Muscle of arm (tissue), 12 donors: ENCODE measurements around the gene ZNF197. TPM values are rescaled to one million over a fixed set of nuclear protein-coding genes. Genes with fewer than 3 reads are reported as not detected.
"Not testable (repeated sequence)": the region's sequence is repeated elsewhere in the genome, so short reads cannot be mapped to it uniquely, and the experiment has no call there.

Experiments
- DNase-seq: peaks from one replicate; pipeline ENCODE4 v3.0.0-alpha.2; 2013
- polyA plus RNA-seq, 12 donors: library from polyadenylated mRNA; unstranded; fragments of 120-200 nt; gene quantifications; one replicate each; pipeline ENCODE4 v1.2.1, GENCODE V29; 2013; ENCODE audit not compliant: insufficient read length in 12 of 12

ZNF197 gene
- polyA plus RNA-seq, 12 donors, result 13.5 to 24.4 (median 20.2) TPM; not detected in 1

DNA sequence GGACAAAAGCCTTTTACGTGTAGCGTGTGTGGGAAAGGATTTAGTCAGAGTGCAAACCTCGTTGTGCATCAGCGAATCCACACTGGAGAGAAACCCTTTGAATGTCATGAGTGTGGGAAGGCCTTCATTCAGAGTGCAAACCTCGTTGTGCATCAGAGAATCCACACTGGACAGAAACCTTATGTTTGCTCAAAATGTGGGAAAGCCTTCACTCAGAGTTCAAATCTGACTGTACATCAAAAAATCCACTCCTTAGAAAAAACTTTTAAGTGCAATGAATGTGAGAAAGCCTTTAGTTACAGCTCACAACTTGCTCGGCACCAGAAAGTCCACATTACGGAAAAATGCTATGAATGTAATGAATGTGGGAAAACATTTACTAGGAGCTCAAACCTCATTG lies 34.2 kb downstream of the ZNF197 start:
- no peak for DNase-seq

DNA sequence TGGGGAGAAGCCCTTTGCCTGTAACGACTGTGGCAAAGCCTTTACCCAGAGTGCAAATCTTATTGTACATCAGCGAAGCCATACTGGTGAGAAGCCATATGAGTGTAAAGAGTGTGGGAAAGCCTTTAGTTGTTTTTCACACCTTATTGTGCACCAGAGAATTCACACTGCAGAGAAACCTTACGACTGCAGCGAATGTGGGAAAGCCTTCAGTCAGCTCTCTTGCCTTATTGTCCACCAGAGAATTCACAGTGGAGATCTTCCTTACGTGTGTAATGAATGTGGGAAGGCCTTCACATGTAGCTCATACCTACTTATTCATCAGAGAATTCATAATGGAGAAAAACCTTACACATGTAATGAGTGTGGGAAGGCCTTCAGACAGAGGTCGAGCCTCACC lies 34.6 kb downstream of the ZNF197 start:
- no peak for DNase-seq

DNA sequence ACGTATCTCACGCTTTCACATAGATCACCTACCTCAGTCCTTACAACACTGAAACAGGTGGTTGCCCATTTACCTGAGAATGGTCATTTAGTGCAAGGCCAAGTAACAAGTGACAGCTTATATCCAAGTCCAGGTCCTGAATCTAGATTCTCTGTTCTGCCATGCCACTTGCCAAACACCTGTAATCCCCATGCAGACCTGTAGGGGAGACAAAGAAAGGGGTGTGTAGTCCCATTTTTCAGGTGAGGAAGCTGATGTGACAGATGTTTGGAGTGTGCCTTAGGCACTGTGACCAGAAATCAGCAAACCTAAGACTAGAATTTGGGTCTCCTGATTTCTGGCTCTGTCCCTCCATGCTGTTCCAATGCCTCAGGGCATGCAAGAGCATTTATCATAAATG lies 36.4 kb downstream of the ZNF197 start:
- no peak for DNase-seq

DNA sequence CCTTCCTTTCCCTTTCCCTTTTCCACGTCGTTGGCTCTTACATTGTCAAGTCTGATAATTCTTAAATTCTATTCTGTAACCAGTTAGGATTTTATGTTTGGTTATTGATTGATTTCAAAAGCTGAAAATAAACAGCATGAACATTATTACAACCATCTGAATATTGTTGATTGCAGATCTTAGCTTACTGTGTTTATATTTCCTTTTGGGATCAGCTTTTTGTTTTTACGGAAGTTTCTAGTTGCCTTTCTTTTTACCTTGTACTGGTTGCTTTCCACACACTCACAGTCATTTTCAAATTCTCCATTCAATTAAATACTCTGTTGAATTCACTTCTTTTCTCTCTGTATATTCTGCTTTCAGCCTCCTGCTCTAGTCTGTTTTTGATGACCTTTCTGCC lies 40.3 kb downstream of the ZNF197 start:
- no peak for DNase-seq

DNA sequence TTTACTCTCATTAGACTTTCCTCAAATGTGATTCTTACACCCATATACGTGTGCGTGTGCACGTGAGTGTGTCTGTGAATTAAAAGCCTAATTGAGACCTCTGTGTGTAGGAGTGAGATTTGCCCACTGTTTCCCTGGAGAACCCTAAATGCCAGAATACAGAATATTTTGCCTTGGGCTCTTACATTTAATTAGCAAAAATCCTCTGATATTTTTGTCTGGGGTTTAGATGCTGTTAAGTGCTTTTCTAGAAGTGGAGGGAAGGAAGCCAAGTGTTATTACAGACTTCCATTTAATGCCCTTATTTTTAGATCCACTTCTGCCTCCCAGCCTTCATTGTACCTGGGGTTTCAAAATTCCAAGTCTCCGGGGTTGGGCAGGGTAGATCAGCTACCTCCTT lies 41.5 kb downstream of the ZNF197 start:
- no peak for DNase-seq

DNA sequence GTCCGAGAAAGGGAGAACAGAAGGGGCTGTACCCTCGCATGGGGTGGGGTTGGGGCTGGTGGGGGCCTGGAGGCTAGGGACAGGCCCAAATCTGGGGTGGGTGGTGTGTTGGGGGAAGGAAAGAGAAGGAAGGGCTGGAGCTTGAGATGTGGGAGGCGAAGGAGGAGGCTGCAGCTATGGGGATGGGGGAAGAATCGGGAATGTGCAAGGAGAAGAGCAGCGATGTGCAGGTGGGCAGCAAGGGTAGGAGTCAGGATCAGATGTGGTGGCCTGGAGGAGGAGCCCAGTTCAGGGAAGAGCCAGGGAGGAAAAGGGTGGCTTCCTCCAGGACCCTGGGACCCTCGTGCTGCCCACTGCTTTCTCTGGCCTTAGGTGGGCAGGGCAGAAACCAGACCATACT lies 44.9 kb downstream of the ZNF197 start:
- no peak for DNase-seq

DNA sequence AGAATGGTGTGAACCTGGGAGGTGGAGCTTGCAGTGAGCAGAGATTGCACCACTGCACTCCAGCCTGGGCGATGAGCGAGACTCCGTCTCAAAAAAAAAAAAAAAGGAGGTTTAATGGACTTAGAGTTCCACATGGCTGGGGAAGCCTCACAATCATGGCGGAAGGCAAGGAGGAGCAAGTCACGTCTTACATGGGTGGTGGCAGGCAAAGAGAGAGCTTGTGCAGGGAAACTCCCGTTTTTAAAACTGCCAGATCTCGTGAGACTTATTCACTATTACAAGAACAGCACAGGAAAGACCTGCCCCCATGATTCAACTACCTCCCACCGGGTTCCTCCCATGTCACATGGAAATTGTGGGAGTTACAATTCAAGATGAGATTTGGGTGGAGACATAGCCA lies 48.6 kb downstream of the ZNF197 start:
- not testable (repeated sequence) for DNase-seq

DNA sequence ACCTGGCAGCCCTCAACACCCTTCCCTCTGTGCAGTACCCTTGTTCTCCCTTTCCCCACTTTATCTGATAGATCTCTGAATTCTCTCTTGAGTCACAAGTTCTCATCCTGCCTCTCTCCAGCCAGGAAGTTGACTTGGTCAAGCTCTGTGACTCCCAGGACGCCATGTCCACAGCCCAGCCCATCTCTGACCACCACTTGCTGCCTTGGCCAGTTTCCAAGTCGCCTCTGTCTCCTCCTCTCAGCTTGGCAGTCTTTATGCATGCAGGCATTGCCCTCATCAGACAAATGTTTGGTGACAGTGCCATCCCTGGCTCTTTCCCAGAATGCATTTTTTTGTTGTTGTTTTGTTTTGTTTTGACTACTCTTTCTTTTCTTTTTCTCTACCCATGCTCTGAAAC lies 49.4 kb downstream of the ZNF197 start:
- no peak for DNase-seq

DNA sequence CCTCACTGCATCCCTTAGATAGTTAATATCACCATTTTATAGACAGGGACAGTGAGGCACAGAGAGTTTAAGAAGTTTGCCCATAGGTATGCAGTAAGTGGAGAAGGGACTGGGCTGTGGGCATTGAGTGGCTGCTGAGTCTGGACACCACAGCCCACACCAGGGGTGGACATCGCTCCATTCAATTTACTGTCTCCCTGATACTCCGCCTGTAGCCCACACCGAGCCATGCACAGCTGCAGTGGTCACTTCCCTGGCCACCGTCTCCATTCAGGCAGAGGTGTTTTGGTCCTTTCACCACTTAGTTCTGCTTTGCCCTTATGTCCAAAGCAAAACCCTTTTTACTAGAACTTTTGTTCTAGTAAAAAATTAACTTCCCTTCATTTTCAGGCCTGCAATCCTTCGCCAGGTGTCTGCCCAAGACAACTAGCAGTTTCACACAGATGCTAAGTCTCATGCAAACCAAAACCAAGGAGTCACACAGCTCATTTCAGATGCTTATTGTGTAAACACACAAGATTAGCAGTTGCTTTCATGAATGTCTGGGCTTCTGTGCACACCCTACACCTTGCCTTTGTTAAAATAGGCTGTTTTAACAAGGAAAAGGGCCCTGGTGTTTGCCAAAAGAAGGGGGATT lies 53.8 kb downstream of the ZNF197 start:
- no peak for DNase-seq

DNA sequence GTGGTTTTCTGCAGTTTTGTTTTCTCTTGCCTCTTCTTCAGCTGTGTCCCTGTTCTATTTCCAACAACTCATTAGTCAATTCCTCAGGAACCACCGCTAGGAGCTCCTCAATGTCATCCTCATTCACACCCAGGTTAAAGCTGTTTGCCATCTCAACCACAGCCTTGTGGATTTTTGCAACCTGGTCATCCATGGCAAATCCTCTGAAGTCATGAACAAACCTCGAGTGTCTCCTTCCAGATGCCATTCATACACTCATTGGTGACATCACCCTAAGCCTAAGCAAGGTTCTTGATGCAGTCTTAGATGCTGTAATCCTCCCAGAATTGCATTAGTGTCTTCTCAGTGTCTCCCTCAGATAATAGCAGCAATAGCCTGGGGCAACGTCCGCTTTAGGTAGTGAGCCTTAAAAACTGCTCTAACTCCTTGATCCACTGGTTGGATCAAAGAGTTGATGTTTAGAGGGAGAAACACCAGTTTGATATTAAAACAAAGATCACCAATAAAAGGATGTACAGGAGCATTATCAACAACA lies 56.2 kb downstream of the ZNF197 start:
- no peak for DNase-seq

DNA sequence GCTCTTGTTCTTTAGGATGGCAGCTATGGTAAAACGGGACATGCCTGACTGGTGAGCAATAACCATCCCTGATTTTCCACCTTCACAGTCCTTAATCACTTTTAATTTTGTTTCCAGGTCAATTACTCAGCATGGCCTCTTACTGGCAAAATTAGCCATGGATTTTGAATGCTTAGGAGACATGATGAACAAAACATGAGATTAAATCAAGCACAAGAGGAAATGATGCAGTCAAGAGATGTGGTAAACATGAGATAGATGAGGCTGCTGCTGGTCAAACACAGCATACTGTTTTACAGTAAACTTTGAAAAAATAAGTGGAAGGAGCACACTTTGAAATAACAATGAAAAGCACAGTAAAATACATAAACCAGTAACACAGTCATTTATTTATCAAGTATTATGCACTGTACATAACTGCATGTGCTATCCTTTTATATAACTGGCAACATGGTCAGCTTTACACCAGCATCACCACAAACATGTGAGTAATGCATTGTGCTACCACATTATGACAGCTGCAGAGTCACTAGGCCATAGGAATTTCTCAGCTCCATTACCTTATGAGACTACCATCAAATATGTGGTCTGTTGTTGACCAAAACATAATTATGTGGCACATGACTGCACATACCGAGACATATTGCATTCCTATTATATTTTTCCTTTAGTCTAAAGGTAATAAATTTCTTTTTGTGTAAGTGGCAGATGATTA lies 57.5 kb downstream of the ZNF197 start:
- DNase-seq, result no peak

DNA sequence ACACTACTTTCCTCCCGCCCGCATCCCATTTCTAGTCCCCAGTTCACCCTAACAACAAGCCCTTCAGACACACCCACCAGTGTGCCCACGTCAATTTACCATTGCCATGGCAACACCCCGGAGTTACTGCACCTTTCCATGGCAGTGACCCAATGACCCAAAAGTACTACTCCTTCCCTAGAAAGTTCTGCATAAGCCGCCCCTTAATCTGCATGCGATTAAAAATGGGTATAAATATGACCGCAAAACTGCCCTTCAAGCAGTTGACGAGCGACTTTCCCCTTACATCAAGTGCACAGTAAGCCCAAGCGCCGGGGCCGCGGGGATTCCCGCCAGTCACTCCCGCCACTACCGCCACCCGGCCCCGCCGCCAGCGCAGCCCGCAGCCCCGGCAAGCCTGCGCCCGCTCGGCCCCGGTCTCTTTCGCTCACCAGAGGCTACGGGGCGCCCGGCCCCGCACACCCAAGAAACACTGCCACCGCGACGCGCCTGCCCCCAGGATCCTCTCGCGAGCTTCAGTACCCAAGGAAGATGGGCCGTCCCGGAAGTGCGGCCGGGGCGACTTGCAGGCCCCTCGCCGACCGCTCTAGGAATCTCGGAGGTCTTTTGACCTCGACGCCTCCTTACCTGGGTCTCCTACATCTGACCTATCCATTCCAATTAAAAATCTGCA lies 60.4 kb downstream of the ZNF197 start:
- peak; percentile 69 for DNase-seq

DNA sequence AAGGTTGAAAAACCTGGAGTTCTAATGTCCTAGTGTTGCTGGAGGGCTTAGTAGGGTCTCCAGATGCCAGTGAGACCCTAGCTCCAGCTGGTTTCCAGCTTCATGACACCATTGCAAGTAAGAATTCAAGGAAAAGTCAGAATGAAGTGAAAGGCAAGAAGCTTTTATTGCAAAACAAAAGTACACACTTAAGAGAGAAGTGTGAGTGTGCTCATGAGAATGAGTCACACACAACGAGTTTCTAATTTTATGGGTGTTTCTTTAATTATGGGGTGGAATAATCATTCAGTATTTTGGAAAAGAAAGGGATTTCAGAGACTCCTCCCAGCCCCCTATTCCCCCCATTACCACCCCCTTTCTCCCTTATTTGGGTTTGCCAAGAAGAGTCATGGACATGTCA lies 63.1 kb downstream of the ZNF197 start:
- no peak for DNase-seq

Other genes starting within 250 kb of the ZNF197 start
- gene ZNF445, start 147.4 kb upstream of the ZNF197 start, polyA plus RNA-seq, result 10 to 100 TPM in 11 of 12 donors, not detected in 1; 12.4 to 22.4 (median 16.9) TPM
- gene ZKSCAN7, start 69.8 kb upstream of the ZNF197 start, polyA plus RNA-seq, result 10 to 100 TPM in 1 of 12 donors, 1 to 10 TPM in 10, not detected in 1; 5.8 to 10.4 (median 8.1) TPM
- gene ZNF660, start 40.1 kb upstream of the ZNF197 start, polyA plus RNA-seq, result 1 to 10 TPM in 11 of 12 donors, not detected in 1; 3.4 to 9.8 (median 4.8) TPM
- gene ZNF35, start 23.7 kb downstream of the ZNF197 start, polyA plus RNA-seq, result 1 to 10 TPM in 11 of 12 donors, not detected in 1; 5.7 to 9.2 (median 7.4) TPM
- 1 to 10 TPM in 11 of 12 donors, not detected in 1; 5.1 to 9.2 (median 7.4) TPM for gene ZNF502, start 87.6 kb downstream of the ZNF197 start, polyA plus RNA-seq
- 10 to 100 TPM in 1 of 12 donors, 1 to 10 TPM in 10, not detected in 1; 5.8 to 13.5 (median 7.0) TPM for gene ZNF501, start 104.6 kb downstream of the ZNF197 start, polyA plus RNA-seq
- 10 to 100 TPM in 11 of 12 donors, not detected in 1; 32.2 to 55.5 (median 38.7) TPM for gene KIAA1143, start 136.6 kb downstream of the ZNF197 start, polyA plus RNA-seq
- gene KIF15, start 136.8 kb downstream of the ZNF197 start, polyA plus RNA-seq, result 10 to 100 TPM in 8 of 12 donors, 1 to 10 TPM in 3, not detected in 1; 7.1 to 20.0 (median 13.1) TPM
- 10 to 100 TPM in 10 of 12 donors, 1 to 10 TPM in 1, not detected in 1; 8.5 to 15.9 (median 13.1) TPM for gene TMEM42, start 236.9 kb downstream of the ZNF197 start, polyA plus RNA-seq
- under 1 TPM in 3 of 12 donors, not detected in 9; 0.05 to 0.18 (median 0.07) TPM for gene TGM4, start 249.6 kb downstream of the ZNF197 start, polyA plus RNA-seq